ENCODE data around the gene SPOCK1. TPM values are rescaled to one million over a fixed set of nuclear protein-coding genes. Genes with fewer than 3 reads are reported as not detected.
A peak's percentile ranks its signal among the peaks of the same experiment; 100 is the strongest.

The SPOCK1 gene
- total RNA-seq, 1 experiment from 2014 or later: 9.8 TPM

DNA sequence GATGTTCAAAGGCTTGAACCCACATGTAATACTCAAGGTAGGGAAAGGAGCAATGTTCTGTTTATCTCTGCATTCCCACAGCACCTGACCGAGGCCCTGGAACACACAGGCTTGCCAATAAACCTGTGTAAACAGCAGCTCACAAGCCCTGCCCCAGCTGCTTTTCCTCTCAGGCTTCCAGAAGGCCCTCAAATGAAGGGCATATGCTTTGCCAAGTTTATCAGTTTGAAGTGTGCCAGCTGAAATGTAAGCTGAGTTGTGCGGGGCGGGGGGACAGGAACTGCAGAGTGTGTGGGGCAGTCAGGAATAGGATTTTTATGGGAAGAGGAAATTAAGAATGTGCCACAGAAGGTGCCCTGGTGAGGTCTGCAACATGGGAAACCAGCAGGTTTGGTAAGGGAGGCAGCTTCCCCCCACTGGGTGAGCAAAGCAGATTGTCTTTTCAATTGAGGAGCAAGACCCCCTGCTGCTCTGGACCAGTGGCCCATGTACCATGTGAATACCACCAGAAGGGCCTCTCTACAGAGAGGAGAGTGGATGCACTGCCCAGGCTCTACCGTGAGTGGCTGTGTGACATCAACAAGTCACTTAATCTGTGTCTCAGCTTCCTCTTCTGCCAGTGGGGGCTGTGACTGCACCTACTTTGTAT lies 194.8 kb downstream of the SPOCK1 start:
- no peaks in the 10 kb centered on the region for H3K27me3 ChIP-seq (ENCODE audit: low read length)
- 0 out of 2 replicates have a peak overlapping the region, but pooled peaks have one; percentile 9 for H3K27ac ChIP-seq (ENCODE audit: low read length)
- no peak overlapping the region for H2AFZ ChIP-seq (ENCODE audit: low read length)
- ChIA-PET CTCF (interaction anchor here (1.0 kb wide), 1 partner anchor 16 kb away, joined by 3 read pairs; no protein-coding TSS in a partner anchor), POLR2A (ENCODE audit: unreplicated experiment) (interaction anchor here (0.6 kb wide), 1 partner anchor 120 kb away, joined by 3 read pairs; no protein-coding TSS in a partner anchor)
- no peaks in the 10 kb centered on the region for H3K9me2 ChIP-seq (replicated peaks; ENCODE audit: low read length)
- H3K4me1 ChIP-seq (ENCODE audit: insufficient read depth, low read length): peaks cover 34% of the 10 kb centered on the region
- DNase-seq (peak; percentile 55), ATAC-seq (peak; percentile 89)
- intact Hi-C loops (cut with micrococcal nuclease): no loop called here
- no peak for TF ChIP-seq EZH2 (IDR thresholded peaks at IDR 0.05; ENCODE audit: low read length, unreplicated experiment)
- TF ChIP-seq, protein P1, sequence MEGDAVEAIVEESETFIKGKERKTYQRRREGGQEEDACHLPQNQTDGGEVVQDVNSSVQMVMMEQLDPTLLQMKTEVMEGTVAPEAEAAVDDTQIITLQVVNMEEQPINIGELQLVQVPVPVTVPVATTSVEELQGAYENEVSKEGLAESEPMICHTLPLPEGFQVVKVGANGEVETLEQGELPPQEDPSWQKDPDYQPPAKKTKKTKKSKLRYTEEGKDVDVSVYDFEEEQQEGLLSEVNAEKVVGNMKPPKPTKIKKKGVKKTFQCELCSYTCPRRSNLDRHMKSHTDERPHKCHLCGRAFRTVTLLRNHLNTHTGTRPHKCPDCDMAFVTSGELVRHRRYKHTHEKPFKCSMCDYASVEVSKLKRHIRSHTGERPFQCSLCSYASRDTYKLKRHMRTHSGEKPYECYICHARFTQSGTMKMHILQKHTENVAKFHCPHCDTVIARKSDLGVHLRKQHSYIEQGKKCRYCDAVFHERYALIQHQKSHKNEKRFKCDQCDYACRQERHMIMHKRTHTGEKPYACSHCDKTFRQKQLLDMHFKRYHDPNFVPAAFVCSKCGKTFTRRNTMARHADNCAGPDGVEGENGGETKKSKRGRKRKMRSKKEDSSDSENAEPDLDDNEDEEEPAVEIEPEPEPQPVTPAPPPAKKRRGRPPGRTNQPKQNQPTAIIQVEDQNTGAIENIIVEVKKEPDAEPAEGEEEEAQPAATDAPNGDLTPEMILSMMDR (conservative IDR thresholded peaks at IDR 0.05; ENCODE audit: low read depth, low read length): no peak
- no peak for TF ChIP-seq EZH2phosphoT487 (IDR thresholded peaks at IDR 0.05; ENCODE audit: borderline replicate concordance, low read length)
- BruUV-seq (replicated peaks): no TSS peak
- H3K36me3 ChIP-seq (ENCODE audit: low read depth, low read length): no peaks in the 10 kb centered on the region
- peak overlapping the region; percentile 22 for H3K4me2 ChIP-seq (ENCODE audit: low read length)
- no peaks in the 10 kb centered on the region for H3F3A ChIP-seq (ENCODE audit: low read length, unreplicated experiment)
- no peaks in the 10 kb centered on the region for H3K9me3 ChIP-seq (ENCODE audit: low read length)
- H3K79me2 ChIP-seq (ENCODE audit: low read length): no peaks in the 10 kb centered on the region
- no peak overlapping the region for H3K4me3 ChIP-seq (ENCODE audit: low read length)
- H4K20me1 ChIP-seq (ENCODE audit: low read length): no peaks in the 10 kb centered on the region
- H3K9ac ChIP-seq (ENCODE audit: low read length): no peak overlapping the region

DNA sequence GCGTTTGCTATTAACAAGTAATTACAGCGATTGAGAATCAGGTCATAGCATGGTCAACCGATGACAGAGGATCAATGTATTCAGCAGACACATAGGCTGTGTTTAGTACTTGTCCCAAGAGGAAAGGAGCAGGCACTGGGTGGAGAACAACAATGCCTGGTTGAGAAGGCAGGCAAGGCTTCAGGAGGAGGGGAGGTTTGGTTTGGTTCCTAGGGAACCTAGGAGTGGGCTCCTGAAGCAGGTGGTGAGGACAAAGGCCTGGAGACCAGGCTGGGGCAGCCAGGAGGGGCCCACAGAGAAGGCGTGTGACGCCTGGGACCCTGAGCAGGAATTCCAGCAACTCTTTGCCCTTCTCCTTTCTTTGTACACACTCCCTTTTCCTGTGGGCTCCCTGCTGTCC lies 195.6 kb downstream of the SPOCK1 start:
- peaks cover 31% of the 10 kb centered on the region for H3K4me1 ChIP-seq (ENCODE audit: insufficient read depth, low read length)
- H2AFZ ChIP-seq (ENCODE audit: low read length): no peak overlapping the region
- H3K9me3 ChIP-seq (ENCODE audit: low read length): no peaks in the 10 kb centered on the region
- intact Hi-C loops (cut with micrococcal nuclease): no loop called here
- H3K36me3 ChIP-seq (ENCODE audit: low read depth, low read length): no peaks in the 10 kb centered on the region
- H3K79me2 ChIP-seq (ENCODE audit: low read length): no peaks in the 10 kb centered on the region
- H3K4me3 ChIP-seq (ENCODE audit: low read length): no peak overlapping the region
- no peak for ATAC-seq
- no peaks in the 10 kb centered on the region for H3K27me3 ChIP-seq (ENCODE audit: low read length)
- no peak overlapping the region for H3K27ac ChIP-seq (ENCODE audit: low read length)
- TF ChIP-seq, protein P1 (conservative IDR thresholded peaks at IDR 0.05; ENCODE audit: low read depth, low read length): no peak
- TF ChIP-seq EZH2 (IDR thresholded peaks at IDR 0.05; ENCODE audit: low read length, unreplicated experiment): no peak
- TF ChIP-seq EZH2phosphoT487 (IDR thresholded peaks at IDR 0.05; ENCODE audit: borderline replicate concordance, low read length): no peak
- no peaks in the 10 kb centered on the region for H3K9me2 ChIP-seq (replicated peaks; ENCODE audit: low read length)
- H3K4me2 ChIP-seq (ENCODE audit: low read length): 0 out of 2 replicates have a peak overlapping the region, but pooled peaks have one; percentile 22
- no peak overlapping the region for H3K9ac ChIP-seq (ENCODE audit: low read length)
- ChIA-PET POLR2A (ENCODE audit: unreplicated experiment) (no interaction called here), CTCF (interaction anchor here (1.0 kb wide), 1 partner anchor 17 kb away, joined by 3 read pairs; no protein-coding TSS in a partner anchor)
- no peaks in the 10 kb centered on the region for H3F3A ChIP-seq (ENCODE audit: low read length, unreplicated experiment)
- DNase-seq: no peak
- no TSS peak for BruUV-seq (replicated peaks)
- H4K20me1 ChIP-seq (ENCODE audit: low read length): no peaks in the 10 kb centered on the region
